CMK (cell line): ENCODE results near the gene STAB2.

Source experiments
- DNase-seq: peaks from one replicate; pipeline ENCODE4 v3.0.0-alpha.2; 2010; ENCODE audit warnings: low read depth

Gene STAB2

DNA sequence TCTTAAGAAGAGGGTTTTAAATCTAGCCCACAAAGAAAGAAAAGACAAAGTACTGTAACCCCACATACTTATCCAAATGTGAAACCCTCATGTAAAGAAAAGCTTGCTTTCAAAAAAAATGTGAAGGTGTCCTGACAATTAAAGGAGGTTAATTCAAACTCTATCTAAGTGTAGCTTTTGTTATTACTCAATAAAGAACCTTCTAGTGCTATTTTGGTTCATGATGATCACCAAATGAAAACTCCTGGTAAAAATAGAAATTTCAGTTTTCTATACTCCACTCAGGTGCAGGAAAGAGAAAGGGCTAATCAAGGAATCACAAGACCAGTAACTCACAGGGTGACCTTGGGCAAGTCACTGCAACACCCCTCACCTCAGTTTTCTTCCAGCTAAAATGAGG lies 1.6 kb downstream of the STAB2 start:
- DNase-seq, result no peak

DNA sequence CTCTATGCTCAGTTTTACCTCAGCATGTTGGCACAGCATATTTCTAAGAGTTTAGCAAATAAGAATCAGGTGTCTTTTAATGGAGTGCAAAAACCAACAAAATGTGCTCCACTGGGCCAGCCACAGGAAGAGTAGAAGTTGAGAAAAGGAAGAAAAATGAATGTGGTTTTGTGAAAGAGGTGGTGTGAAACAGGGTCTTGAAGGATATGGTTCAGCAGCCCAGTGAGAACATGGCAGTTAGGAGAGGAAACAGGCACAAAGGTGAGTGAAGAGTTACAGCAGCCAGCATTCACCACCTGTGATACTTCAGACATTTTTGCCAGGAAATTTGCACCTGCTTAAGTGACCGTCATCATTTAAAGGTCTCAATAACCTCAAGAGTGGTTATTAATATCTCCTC lies 2.4 kb downstream of the STAB2 start:
- DNase-seq, result no peak

- no peak for DNase-seq
These were observed 3.2 kb downstream of the STAB2 start for GRCh38 chr12:103590271-103590670.

- DNase-seq, result no peak
These were observed 9.9 kb downstream of the STAB2 start for GRCh38 chr12:103596981-103597380.

DNA sequence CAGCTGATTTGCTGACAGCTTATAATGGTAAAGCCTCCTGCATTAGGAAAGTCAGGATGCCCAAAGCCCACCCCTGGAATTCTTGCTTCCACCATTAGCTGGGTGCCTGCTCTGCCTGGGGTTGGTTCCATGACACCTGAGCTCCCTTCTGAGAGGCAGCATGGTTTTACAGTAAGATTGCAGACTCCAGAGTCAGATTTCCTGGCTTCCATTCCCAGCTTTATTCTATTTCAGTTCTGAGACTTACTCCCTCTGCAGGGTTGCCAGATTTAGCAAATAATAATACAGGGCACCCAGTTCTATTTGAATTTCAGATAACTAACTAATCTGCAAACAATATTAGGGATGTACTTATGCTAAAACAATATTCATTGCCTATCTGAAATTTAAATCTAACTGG lies 12.2 kb downstream of the STAB2 start:
- DNase-seq, result no peak

GRCh38 chr12:103600967-103601728 lies 14.1 kb downstream of the STAB2 start:
- DNase-seq, result no peak

GRCh38 chr12:103620395-103620794 lies 33.3 kb downstream of the STAB2 start:
- DNase-seq, result no peak

GRCh38 chr12:103623716-103624115 lies 36.6 kb downstream of the STAB2 start:
- no peak for DNase-seq

- DNase-seq, result no peak
These were observed 39.4 kb downstream of the STAB2 start for GRCh38 chr12:103626498-103626897.

GRCh38 chr12:103627189-103627855 lies 40.2 kb downstream of the STAB2 start:
- DNase-seq, result no peak

DNA sequence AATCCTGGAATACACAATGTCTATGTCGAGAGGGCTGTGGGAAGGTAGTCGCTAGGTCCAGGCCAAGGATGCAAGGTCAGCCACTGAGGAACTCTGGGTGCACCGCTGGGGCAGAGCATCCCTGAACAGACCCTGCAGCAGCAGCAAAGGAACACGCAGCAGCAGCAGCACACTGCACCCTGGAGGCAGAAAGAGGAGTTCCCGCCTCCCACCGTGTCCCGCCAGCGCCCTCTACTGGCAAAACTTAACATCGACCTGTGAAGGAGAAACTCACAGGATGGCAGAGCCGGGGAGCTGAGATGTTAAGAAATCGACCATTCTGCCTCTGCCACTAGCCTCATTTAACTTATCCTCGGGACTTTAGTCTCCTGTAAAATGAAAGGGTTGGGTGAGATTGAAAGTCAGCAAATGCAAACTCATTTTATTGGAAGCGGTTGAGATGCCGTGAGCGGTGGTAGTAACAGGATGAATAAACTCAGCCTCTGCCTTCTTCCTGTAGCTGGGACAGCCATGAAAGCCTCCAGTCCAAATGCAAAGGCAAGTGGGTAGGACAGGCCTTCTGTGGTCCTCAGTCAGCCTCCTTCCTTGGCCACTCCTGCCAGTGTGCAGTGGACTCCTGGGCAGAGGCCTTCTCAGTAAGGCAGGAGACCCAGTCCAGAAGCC lies 45.6 kb downstream of the STAB2 start:
- DNase-seq, result peak; percentile 49

- DNase-seq, result no peak
These were observed 47.7 kb downstream of the STAB2 start for GRCh38 chr12:103634732-103635131.

- DNase-seq, result no peak
These were observed 48.3 kb downstream of the STAB2 start for GRCh38 chr12:103635419-103635818.

GRCh38 chr12:103637021-103637420 lies 49.9 kb downstream of the STAB2 start:
- no peak for DNase-seq

DNA sequence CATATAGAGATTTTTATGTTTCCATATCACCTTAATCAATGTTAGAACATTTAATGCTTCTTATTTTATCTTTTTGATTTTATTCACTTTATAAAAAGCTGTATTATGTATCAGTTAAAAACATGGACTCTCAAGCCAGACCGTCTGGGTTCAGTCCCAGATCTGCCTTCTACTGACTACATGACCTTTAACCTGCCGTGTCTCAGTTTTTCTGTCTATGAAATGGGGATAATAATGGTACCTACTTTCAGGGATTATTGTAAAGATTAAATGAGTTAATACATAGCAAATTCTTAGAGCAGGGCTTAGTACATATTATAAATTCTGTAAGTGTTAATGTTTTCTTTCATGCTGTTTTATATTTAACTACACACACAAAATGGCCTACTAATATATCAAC lies 50.4 kb downstream of the STAB2 start:
- no peak for DNase-seq

DNA sequence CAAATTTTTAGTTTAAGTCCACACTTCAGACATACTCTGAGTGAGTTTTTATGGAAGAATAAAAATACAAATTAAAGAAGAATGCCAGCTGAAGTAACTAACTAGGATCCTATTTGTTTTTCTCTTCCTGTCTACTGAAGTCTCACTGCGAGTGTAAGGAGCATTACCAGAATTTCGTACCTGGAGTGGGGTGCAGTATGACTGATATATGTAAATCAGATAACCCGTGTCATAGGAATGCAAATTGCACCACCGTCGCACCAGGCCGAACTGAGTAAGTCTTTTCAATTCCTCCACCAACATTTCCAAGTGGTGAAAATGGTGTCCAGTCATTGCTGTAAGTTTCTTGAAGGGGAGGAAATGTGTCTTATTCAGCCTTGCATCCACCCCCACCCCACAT lies 52.9 kb downstream of the STAB2 start:
- DNase-seq, result no peak

- DNase-seq, result peak; percentile 11
These were observed 53.3 kb downstream of the STAB2 start for GRCh38 chr12:103640410-103640809.

DNA sequence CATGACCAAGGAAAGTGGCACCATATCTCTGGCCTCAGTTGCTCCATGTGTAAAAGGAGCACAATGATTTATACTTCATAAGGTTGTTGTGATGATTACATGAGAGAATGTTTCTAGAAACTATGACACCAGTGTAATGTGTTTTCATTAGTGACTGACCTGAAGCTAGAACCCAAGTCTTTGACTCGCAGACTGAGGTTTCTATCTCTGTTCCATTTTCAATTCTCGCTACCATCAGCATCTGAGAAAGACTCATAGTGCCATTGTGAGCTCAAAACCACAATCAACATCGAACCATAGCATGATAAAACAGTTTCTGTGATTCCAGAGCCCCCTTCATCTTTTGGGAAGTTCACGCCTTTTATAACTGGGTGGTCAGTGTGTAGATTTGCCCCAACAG lies 53.8 kb downstream of the STAB2 start:
- DNase-seq, result no peak

DNA sequence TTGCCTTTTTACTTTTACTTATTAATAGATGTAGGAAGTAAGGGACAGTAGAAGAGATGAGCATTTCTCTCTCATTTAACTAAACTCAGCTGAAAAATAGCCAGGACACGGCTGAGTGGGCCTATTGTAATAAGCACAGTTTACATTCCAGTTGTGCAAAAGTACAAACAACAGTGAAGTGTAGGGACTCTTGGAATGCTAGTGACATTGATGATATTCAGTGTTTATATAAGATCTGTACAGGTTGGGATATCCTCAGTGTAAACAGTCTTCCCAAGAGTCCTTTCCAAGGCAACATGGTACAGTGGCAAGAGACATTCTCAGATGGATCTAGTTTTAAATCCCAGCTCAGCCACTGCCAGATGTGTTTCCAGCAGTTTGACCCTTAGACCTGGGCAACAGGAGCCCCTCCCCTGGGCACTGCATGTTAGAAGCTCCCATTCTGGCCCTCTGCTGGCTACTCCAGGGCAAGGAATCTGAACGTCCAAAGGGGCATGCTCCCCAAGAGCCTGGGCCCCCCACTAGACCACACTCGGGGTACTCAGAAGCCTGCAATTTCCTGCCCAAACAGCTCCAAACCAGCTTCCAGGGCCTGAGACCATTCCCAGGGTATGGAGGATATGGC lies 55.3 kb downstream of the STAB2 start:
- no peak for DNase-seq

GRCh38 chr12:103645202-103645601 lies 58.1 kb downstream of the STAB2 start:
- DNase-seq, result no peak

DNA sequence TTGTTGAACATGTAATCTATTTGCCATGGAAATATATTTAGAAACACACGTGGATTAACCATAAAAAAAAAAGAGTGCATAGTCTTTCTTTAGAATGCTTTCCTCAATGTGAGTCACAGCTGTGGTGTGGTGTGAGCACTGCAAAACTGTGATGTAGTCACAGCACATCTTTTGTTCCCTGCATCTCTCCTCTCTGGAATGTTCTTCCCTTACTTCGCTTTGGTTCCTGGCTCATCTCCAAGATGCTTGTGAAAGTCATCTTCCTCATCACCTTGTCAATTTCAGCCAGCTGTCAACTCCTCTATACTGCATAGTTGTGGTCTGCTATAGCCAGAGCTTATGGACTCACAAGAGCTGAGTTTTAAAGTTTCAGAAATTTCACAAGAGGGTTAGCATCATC lies 60.2 kb downstream of the STAB2 start:
- no peak for DNase-seq

DNA sequence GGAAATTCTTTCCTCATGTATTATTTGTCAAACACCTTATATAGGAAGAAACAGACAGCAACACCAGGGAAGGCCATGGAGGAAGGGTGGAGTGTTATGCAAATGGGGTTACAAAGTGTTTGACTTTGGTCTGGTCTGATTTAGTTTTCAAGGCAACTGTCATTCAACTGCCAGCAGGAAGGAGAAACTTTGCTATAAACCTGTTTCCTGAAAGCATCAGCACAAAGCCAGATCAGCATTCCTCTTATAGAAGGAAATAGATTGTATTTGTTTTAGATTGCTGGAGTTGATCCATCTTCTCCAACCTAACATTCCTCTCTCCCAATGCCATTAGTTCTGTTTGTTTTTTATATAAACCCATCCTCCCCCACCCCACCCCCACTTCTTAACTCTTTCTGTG lies 65.7 kb downstream of the STAB2 start:
- no peak for DNase-seq
